Right lobe of liver (tissue), 4 donors: ENCODE measurements around the gene BCAM.

Experiments
- CTCF ChIP-seq, 4 donors: fragments of 200-600 bp in 3 of 4; fragments of 450-650 bp in 1 of 4; IDR thresholded peaks; one replicate each; pipeline versions ENCODE4 v1.5.1 to v1.8.0; 2016 to 2022; ENCODE audit warnings: antibody characterized with exemption in 4 of 4, mild to moderate bottlenecking in 2 of 4
- POLR2A ChIP-seq: fragments of 450-650 bp; IDR thresholded peaks from one replicate; pipeline ENCODE4 v1.6.1; 2017; ENCODE audit warnings: antibody characterized with exemption, mild to moderate bottlenecking
- donor health status: DM: no; HTN: no; CAD: no.
- donor health status: DM: no; HTN: no; CAD: no.
- donor health status: DM: no; HTN: yes; CAD: no.

GRCh38 chr19:44812142-44812718, 3.3 kb downstream of the BCAM start:
- no peak for TF ChIP-seq CTCF (IDR thresholded peaks at IDR 0.05)
- no peak for TF ChIP-seq POLR2A
